CD4-positive, alpha-beta T cell (primary cell): Measurements from ENCODE around the gene CREG1. TPM values are rescaled to one million over a fixed set of nuclear protein-coding genes. Genes with fewer than 3 reads are reported as not detected.

Experiments
- ATAC-seq: fragments of 200-7000 bp; cut with Tn5 transposase; one replicate; pipeline ENCODE4 v1.10.0; 2022; ENCODE audit warnings: mild to moderate bottlenecking; ENCODE audit not compliant: poor library complexity
- CTCF ChIA-PET: fragments of 350-600 bp; sonication (Branson Sonifier 250); formaldehyde crosslinking; loops from one replicate; lab custom pipeline; 2021; ENCODE audit warnings: antibody characterized with exemption, inconsistent platforms; lab: Charles Lee
- POLR2A ChIA-PET: fragments of 350-600 bp; sonication (Branson Sonifier 250); formaldehyde crosslinking; loops from one replicate; lab custom pipeline; 2021; ENCODE audit warnings: antibody characterized with exemption, inconsistent platforms; lab: Charles Lee
- DNase-seq, 14 experiments: peaks; one replicate each; pipeline ENCODE4 v3.0.0-alpha.2; 2013 to 2020; ENCODE audit warnings: mixed read lengths in 2 of 14
- H3K27ac ChIP-seq, 2 donors: one replicate each; pipeline versions ENCODE4 v1.5.1 to v1.7.0; 2013; ENCODE audit warnings: low read length in 2 of 2, low read depth in 1 of 2, mild to moderate bottlenecking in 1 of 2
- H3K27me3 ChIP-seq, 2 experiments: 1 replicate in 1 of 2; 2 replicates in 1 of 2; pipeline versions ENCODE4 v1.6.1 to v1.7.0; 2013; ENCODE audit warnings: low read length in 2 of 2, control low read depth in 1 of 2, mild to moderate bottlenecking in 1 of 2, moderate library complexity in 1 of 2; ENCODE audit not compliant: insufficient read depth in 2 of 2, control insufficient read depth in 1 of 2
- H3K36me3 ChIP-seq: one replicate; pipeline ENCODE4 v1.6.1; 2013; ENCODE audit warnings: low read length, control low read depth; ENCODE audit not compliant: insufficient read depth
- H3K4me1 ChIP-seq: one replicate; pipeline ENCODE4 v1.6.1; 2013; ENCODE audit warnings: low read length, control low read depth; ENCODE audit not compliant: insufficient read depth
- H3K4me3 ChIP-seq: one replicate; pipeline ENCODE4 v1.5.1; 2013; ENCODE audit warnings: mild to moderate bottlenecking, low read length, moderate library complexity
- H3K9me3 ChIP-seq, 2 experiments: 1 replicate in 1 of 2; 2 replicates in 1 of 2; pipeline versions ENCODE4 v1.6.1 to v1.7.0; 2013; ENCODE audit warnings: low read length in 2 of 2, mild to moderate bottlenecking in 2 of 2, control low read depth in 1 of 2, moderate library complexity in 1 of 2; ENCODE audit not compliant: control insufficient read depth in 1 of 2, insufficient read depth in 1 of 2
- H3K27ac Mint-ChIP-seq: one replicate; pipeline ENCODE4 v1.8.0; 2020; ENCODE audit warnings: mixed read lengths
- H3K27me3 Mint-ChIP-seq: one replicate; pipeline ENCODE4 v1.8.0; 2021; ENCODE audit warnings: mixed read lengths
- H3K36me3 Mint-ChIP-seq: one replicate; pipeline ENCODE4 v1.8.0; 2021; ENCODE audit warnings: low read depth, mixed read lengths
- H3K4me1 Mint-ChIP-seq: one replicate; pipeline ENCODE4 v1.8.0; 2021; ENCODE audit warnings: low read depth, mixed read lengths
- H3K4me3 Mint-ChIP-seq: one replicate; pipeline ENCODE4 v1.8.0; 2020; ENCODE audit warnings: mild to moderate bottlenecking, mixed read lengths
- H3K9me3 Mint-ChIP-seq: one replicate; pipeline ENCODE4 v1.8.0; 2020; ENCODE audit warnings: mixed read lengths
- CTCF ChIP-seq: fragments of 200-600 bp; IDR thresholded peaks from one replicate; pipeline ENCODE4 v1.8.0; 2022; ENCODE audit warnings: antibody characterized with exemption, mild to moderate bottlenecking
- intact Hi-C, 2 experiments: fragments of 100-400 bp; cut with DNase I in 1 of 2; cut with micrococcal nuclease in 1 of 2; formaldehyde crosslinking; loops; one replicate each; pipeline versions ENCODE4 v1.15.1 to v1.9.0; 2023 to 2025; cut with DNase I, micrococcal nuclease
- total RNA-seq, 174 experiments: library from RNA in 2 of 174; stranded (reverse) in 2 of 174; gene quantifications; one replicate each; pipeline ENCODE4 v1.2.3 and lab custom pipeline; 2021 to 2026

CREG1 gene
- total RNA-seq, 2 experiments from 2014 or later, result 10.7 to 11.2 TPM

GRCh38 chr1:167554028-167554779 lies 642 bp upstream of the CREG1 start:
- no peak for TF ChIP-seq CTCF
- no peaks in the 10 kb centered on the region for H3K9me3 ChIP-seq
- CTCF ChIA-PET, result interaction anchor here (0.8 to 4.7 kb wide), 8 partner anchors 10 to 286 kb away, joined by 3 to 20 read pairs (median 4); partner anchors contain the start of gene CD247
- Mint-ChIP-seq H3K4me1 (peaks cover 36% of the 10 kb centered on the region), H3K9me3 (no peaks in the 10 kb centered on the region), H3K36me3 (no peaks in the 10 kb centered on the region), H3K27me3 (no peaks in the 10 kb centered on the region), H3K4me3 (peak overlapping the region; percentile 96), H3K27ac (peak overlapping the region; percentile 81)
- H3K27ac ChIP-seq, result no peak overlapping the region
- peak overlapping the region; percentile 75 for H3K4me3 ChIP-seq
- peaks cover 25% of the 10 kb centered on the region for H3K4me1 ChIP-seq
- no peaks in the 10 kb centered on the region for H3K27me3 ChIP-seq
- POLR2A ChIA-PET, result interaction anchor here (0.6 to 2.3 kb wide), 30 partner anchors 10 to 679 kb away, joined by 3 to 32 read pairs (median 4); partner anchors contain the start of genes CD247, DCAF6 and POU2F1
- peak; percentile 35 for ATAC-seq
- H3K36me3 ChIP-seq, result no peaks in the 10 kb centered on the region
- DNase-seq, result no peak
- intact Hi-C loops, result loop anchor here (5.0 to 10.0 kb wide), 3 partner anchors 81 to 639 kb away; partner anchors contain the start of genes POU2F1 (in 1 of the 2) and RCSD1 (in 1 of the 2)

- CTCF ChIA-PET, result no interaction called here
- Mint-ChIP-seq H3K27ac (no peak overlapping the region), H3K27me3 (no peaks in the 10 kb centered on the region), H3K4me3 (peak overlapping the region; percentile 93), H3K9me3 (no peaks in the 10 kb centered on the region), H3K36me3 (peaks cover 13% of the 10 kb centered on the region), H3K4me1 (peaks cover 42% of the 10 kb centered on the region)
- TF ChIP-seq CTCF, result no peak
- Histone ChIP-seq H3K27me3 (no peaks in the 10 kb centered on the region), H3K4me1 (peaks cover 25% of the 10 kb centered on the region), H3K4me3 (no peak overlapping the region), H3K27ac (no peak overlapping the region), H3K36me3 (peaks cover 4% of the 10 kb centered on the region), H3K9me3 (no peaks in the 10 kb centered on the region)
- intact Hi-C loops, result loop anchor here (5.0 to 10.0 kb wide), 3 partner anchors 83 to 637 kb away; partner anchors contain the start of genes POU2F1 (in 1 of the 2) and RCSD1 (in 1 of the 2)
- no peak for ATAC-seq
- DNase-seq, result peak in 2 of 14 experiments; percentile 36 to 45
- POLR2A ChIA-PET, result interaction anchor here (1.1 to 1.3 kb wide), 2 partner anchors 11 to 283 kb away, joined by 3 to 6 read pairs; no protein-coding TSS in a partner anchor
Observed at GRCh38 chr1:167551362-167551761, 2.2 kb downstream of the CREG1 start.

GRCh38 chr1:167548059-167548932 lies 5.3 kb downstream of the CREG1 start:
- Mint-ChIP-seq H3K36me3 (peaks cover 38% of the 10 kb centered on the region), H3K9me3 (no peaks in the 10 kb centered on the region), H3K4me3 (peak overlapping the region; percentile 1), H3K27ac (no peak overlapping the region), H3K4me1 (peaks cover 39% of the 10 kb centered on the region), H3K27me3 (no peaks in the 10 kb centered on the region)
- DNase-seq (peak in 1 of 14 experiments; percentile 43), ATAC-seq (no peak)
- peaks cover 11% of the 10 kb centered on the region for H3K4me1 ChIP-seq
- TF ChIP-seq CTCF, result no peak
- H3K27ac ChIP-seq, result peak overlapping the region in 1 of 2 donors; percentile 13
- H3K36me3 ChIP-seq, result peaks cover 14% of the 10 kb centered on the region
- intact Hi-C loops, result no loop called here
- no peaks in the 10 kb centered on the region for H3K9me3 ChIP-seq
- H3K4me3 ChIP-seq, result no peak overlapping the region
- ChIA-PET CTCF (no interaction called here), POLR2A (interaction anchor here (0.6 kb wide), 1 partner anchor 21 kb away, joined by 3 read pairs; no protein-coding TSS in a partner anchor)
- H3K27me3 ChIP-seq, result no peaks in the 10 kb centered on the region
